Measurements from ENCODE around the gene TYMP. TPM values are rescaled to one million over a fixed set of nuclear protein-coding genes. Genes with fewer than 3 reads are reported as not detected.

Gene TYMP
- total and polyA plus RNA-seq, 2 donors (not counting 1 experiment from before 2014, with no cell fraction given) = 43.6 to 45.1 TPM

- ATAC-seq (ENCODE audit: low read depth) (no peak), DNase-seq (peak; percentile 1)
- intact Hi-C loops (cut with micrococcal nuclease) = no loop called here
- Mint-ChIP-seq H3K27ac (no peak overlapping the region), H3K9me3 (ENCODE audit: insufficient read depth) (no peaks in the 10 kb centered on the region), H3K27me3 (no peaks in the 10 kb centered on the region), H3K4me3 (no peak overlapping the region), H3K4me1 (peaks cover 17% of the 10 kb centered on the region)
- ChIA-PET CTCF (no interaction called here), POLR2A (no interaction called here)
- H3K36me3 ChIP-seq (replicated peaks in 1 of 2; ENCODE audit: control extremely low read depth in 1 of 2, control insufficient read depth in 1 of 2, extremely low read depth in 1 of 2, insufficient read depth in 2 of 2, low read length in 1 of 2) = no peaks in the 10 kb centered on the region
- peaks cover 7 to 8% of the 10 kb centered on the region in 2 donors for H3K4me1 ChIP-seq (ENCODE audit: control insufficient read depth in 2 of 2, insufficient read depth in 2 of 2, low read length in 2 of 2)
- no peak overlapping the region for H3K4me3 ChIP-seq (ENCODE audit: control extremely low read depth in 1 of 5, extremely low read depth in 1 of 5, insufficient read depth in 1 of 5, low read depth in 2 of 5, low read length in 4 of 5)
- no peak overlapping the region for H3K27ac ChIP-seq (ENCODE audit: low read length in 2 of 2)
- WGBS (ENCODE audit: insufficient coverage) = 93% methylated on average over 27 of the region's 31 CpGs
- H3K27me3 ChIP-seq (replicated peaks in 1 of 4; ENCODE audit: control extremely low read depth in 1 of 4, control insufficient read depth in 3 of 4, insufficient read depth in 4 of 4, low read length in 3 of 4) = no peaks in the 10 kb centered on the region
- no peaks in the 10 kb centered on the region for H4K20me1 ChIP-seq (ENCODE audit: control insufficient read depth, insufficient read depth, low read length, poor library complexity, severe bottlenecking)
- H2AFZ ChIP-seq (ENCODE audit: insufficient read depth, low read depth, low read length, poor library complexity, severe bottlenecking) = no peak overlapping the region
- TF ChIP-seq EZH2 (IDR thresholded peaks at IDR 0.05; ENCODE audit: borderline replicate concordance, insufficient read depth, low read depth, low read length, poor library complexity, severe bottlenecking) = no peak
- TF ChIP-seq, protein P1, sequence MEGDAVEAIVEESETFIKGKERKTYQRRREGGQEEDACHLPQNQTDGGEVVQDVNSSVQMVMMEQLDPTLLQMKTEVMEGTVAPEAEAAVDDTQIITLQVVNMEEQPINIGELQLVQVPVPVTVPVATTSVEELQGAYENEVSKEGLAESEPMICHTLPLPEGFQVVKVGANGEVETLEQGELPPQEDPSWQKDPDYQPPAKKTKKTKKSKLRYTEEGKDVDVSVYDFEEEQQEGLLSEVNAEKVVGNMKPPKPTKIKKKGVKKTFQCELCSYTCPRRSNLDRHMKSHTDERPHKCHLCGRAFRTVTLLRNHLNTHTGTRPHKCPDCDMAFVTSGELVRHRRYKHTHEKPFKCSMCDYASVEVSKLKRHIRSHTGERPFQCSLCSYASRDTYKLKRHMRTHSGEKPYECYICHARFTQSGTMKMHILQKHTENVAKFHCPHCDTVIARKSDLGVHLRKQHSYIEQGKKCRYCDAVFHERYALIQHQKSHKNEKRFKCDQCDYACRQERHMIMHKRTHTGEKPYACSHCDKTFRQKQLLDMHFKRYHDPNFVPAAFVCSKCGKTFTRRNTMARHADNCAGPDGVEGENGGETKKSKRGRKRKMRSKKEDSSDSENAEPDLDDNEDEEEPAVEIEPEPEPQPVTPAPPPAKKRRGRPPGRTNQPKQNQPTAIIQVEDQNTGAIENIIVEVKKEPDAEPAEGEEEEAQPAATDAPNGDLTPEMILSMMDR (IDR thresholded peaks at IDR 0.05) = no peak
- no peaks in the 10 kb centered on the region for H3K9me3 ChIP-seq (ENCODE audit: control extremely low read depth in 1 of 3, control insufficient read depth in 2 of 3, insufficient read depth in 1 of 3, low read length in 2 of 3)
- H3K9ac ChIP-seq (ENCODE audit: low read length) = no peak overlapping the region
- H3K4me2 ChIP-seq (replicated peaks; ENCODE audit: low read depth, low read length, poor library complexity, severe bottlenecking) = no peak overlapping the region
- H3K79me2 ChIP-seq (ENCODE audit: control insufficient read depth, insufficient read depth, low read length) = no peaks in the 10 kb centered on the region
Measured at GRCh38 chr22:50489363-50490243, 40.2 kb downstream of the TYMP start.

- Histone ChIP-seq H3K4me2 (replicated peaks; ENCODE audit: low read depth, low read length, poor library complexity, severe bottlenecking) (no peak overlapping the region), H3K9ac (ENCODE audit: low read length) (no peak overlapping the region), H3K4me1 (ENCODE audit: control insufficient read depth in 2 of 2, insufficient read depth in 2 of 2, low read length in 2 of 2) (peaks cover 12 to 15% of the 10 kb centered on the region in 2 donors), H3K36me3 (replicated peaks in 1 of 2; ENCODE audit: control extremely low read depth in 1 of 2, control insufficient read depth in 1 of 2, extremely low read depth in 1 of 2, insufficient read depth in 2 of 2, low read length in 1 of 2) (no peaks in the 10 kb centered on the region), H3K27me3 (replicated peaks in 1 of 4; ENCODE audit: control extremely low read depth in 1 of 4, control insufficient read depth in 3 of 4, insufficient read depth in 4 of 4, low read length in 3 of 4) (peaks cover 0 to under 1% (median 0%) of the 10 kb centered on the region in 4 experiments), H4K20me1 (ENCODE audit: control insufficient read depth, insufficient read depth, low read length, poor library complexity, severe bottlenecking) (no peaks in the 10 kb centered on the region), H3K4me3 (ENCODE audit: control extremely low read depth in 1 of 5, extremely low read depth in 1 of 5, insufficient read depth in 1 of 5, low read depth in 2 of 5, low read length in 4 of 5) (no peak overlapping the region), H3K79me2 (ENCODE audit: control insufficient read depth, insufficient read depth, low read length) (peaks cover 3% of the 10 kb centered on the region), H3K9me3 (ENCODE audit: control extremely low read depth in 1 of 3, control insufficient read depth in 2 of 3, insufficient read depth in 1 of 3, low read length in 2 of 3) (no peaks in the 10 kb centered on the region), H3K27ac (ENCODE audit: low read length in 2 of 2) (no peak overlapping the region), H2AFZ (ENCODE audit: insufficient read depth, low read depth, low read length, poor library complexity, severe bottlenecking) (no peak overlapping the region)
- 97% methylated on average over 16 of the region's 19 CpGs for WGBS (ENCODE audit: insufficient coverage)
- ChIA-PET CTCF (no interaction called here), POLR2A (no interaction called here)
- ATAC-seq (ENCODE audit: low read depth) (no peak), DNase-seq (no peak)
- intact Hi-C loops (cut with micrococcal nuclease) = no loop called here
- H3K27ac Mint-ChIP-seq = no peak overlapping the region
- H3K9me3 Mint-ChIP-seq (ENCODE audit: insufficient read depth) = no peaks in the 10 kb centered on the region
- H3K4me1 Mint-ChIP-seq = peaks cover 22% of the 10 kb centered on the region
- no peak overlapping the region for H3K4me3 Mint-ChIP-seq
- no peaks in the 10 kb centered on the region for H3K27me3 Mint-ChIP-seq
- TF ChIP-seq EZH2 (IDR thresholded peaks at IDR 0.05; ENCODE audit: borderline replicate concordance, insufficient read depth, low read depth, low read length, poor library complexity, severe bottlenecking) = no peak
- TF ChIP-seq, protein P1 (IDR thresholded peaks at IDR 0.05) = no peak
Measured at GRCh38 chr22:50488886-50489285, 40.9 kb downstream of the TYMP start.

Measured in B cell (primary cell).